Breast epithelium (tissue), 4 donors: ENCODE results near the gene SPON1. TPM values are rescaled to one million over a fixed set of nuclear protein-coding genes. Genes with fewer than 3 reads are reported as not detected.

ENCODE experiments used
- DNase-seq, 2 donors: peaks; one replicate each; pipeline ENCODE4 v3.0.0-alpha.2; 2019; ENCODE audit warnings: low spot score in 2 of 2
- H3K27ac ChIP-seq, 2 donors: fragments of 200-600 bp; sonication (generic) in 1 of 2; one replicate each; pipeline ENCODE4 v1.5.1; 2016 to 2019; ENCODE audit warnings: mild to moderate bottlenecking in 1 of 2
- H3K27me3 ChIP-seq, 2 donors: fragments of 200-600 bp; sonication (generic) in 1 of 2; one replicate each; pipeline versions ENCODE4 v1.5.1 to v1.6.0; 2017 to 2019; ENCODE audit warnings: control low read depth in 1 of 2, mild to moderate bottlenecking in 1 of 2
- H3K36me3 ChIP-seq: fragments of 200-600 bp; one replicate; pipeline ENCODE4 v1.5.1; 2019
- H3K4me1 ChIP-seq, 2 donors: fragments of 200-600 bp; sonication (generic); one replicate each; pipeline ENCODE4 v1.5.1; 2016 to 2019; ENCODE audit warnings: control low read depth in 1 of 2
- H3K4me3 ChIP-seq, 3 donors: fragments of 200-600 bp; sonication (generic); 1 replicate in 2 of 3; 2 replicates in 1 of 3; pipeline ENCODE4 v1.5.1; 2016 to 2019; ENCODE audit warnings: mild to moderate bottlenecking in 3 of 3, moderate library complexity in 2 of 3
- H3K9me3 ChIP-seq, 2 donors: fragments of 200-600 bp; sonication (generic) in 1 of 2; one replicate each; pipeline ENCODE4 v1.5.1; 2016 to 2019; ENCODE audit warnings: control low read depth in 1 of 2
- POLR2A ChIP-seq: fragments of 450-650 bp; IDR thresholded peaks from one replicate; pipeline ENCODE4 v1.6.1; 2016; ENCODE audit warnings: antibody characterized with exemption, mild to moderate bottlenecking, moderate library complexity
- POLR2AphosphoS5 ChIP-seq, 3 donors: sonication (generic); formaldehyde crosslinking; IDR thresholded peaks; one replicate each; pipeline ENCODE4 v1.6.1; 2017; ENCODE audit warnings: antibody characterized with exemption in 3 of 3
- intact Hi-C: fragments of 100-400 bp; cut with DNase I; formaldehyde crosslinking; loops from one replicate; pipeline ENCODE4 v1.15.1; 2023; ENCODE audit warnings: low total_unique reads
- total RNA-seq, 3 donors: library from RNA; depleted of rRNA; stranded (reverse); fragments of >200 nt; gene quantifications; one replicate each; pipeline ENCODE4 v1.1.0, GENCODE V29; 2016
- TF ChIP-seq, protein P1 (sequence below), 3 donors: fragments of 450-650 bp; IDR thresholded peaks; one replicate each; pipeline ENCODE4 v1.5.1; 2016 to 2017; ENCODE audit warnings: antibody characterized with exemption in 3 of 3, mild to moderate bottlenecking in 3 of 3, moderate library complexity in 3 of 3

Gene SPON1
- total RNA-seq, 3 donors from 2014 or later: 30.1 to 133 (median 34.7) TPM

DNA sequence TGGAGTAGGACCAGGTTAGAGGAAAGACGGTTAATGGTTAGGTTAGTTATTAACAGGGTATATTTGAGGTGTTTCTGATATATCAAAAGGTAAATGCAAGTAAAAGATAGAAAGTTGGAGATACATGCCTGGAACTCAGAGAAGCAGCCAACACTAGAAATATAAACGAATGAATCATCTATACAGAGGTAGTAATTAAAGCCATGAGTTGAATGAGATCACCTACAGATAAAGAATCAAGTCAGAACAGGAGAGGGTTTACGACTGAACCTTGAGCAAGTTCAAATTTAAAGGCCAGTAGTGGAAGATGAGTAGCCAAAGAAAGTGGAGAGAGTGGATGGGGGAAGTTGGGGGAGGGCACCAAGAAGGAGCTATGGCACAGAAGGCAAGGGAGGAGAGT lies 73.9 kb downstream of the SPON1 start:
- Histone ChIP-seq H3K27me3 (no peaks in the 10 kb centered on the region), H3K4me3 (no peak overlapping the region), H3K36me3 (no peaks in the 10 kb centered on the region), H3K9me3 (no peaks in the 10 kb centered on the region), H3K27ac (no peak overlapping the region), H3K4me1 (no peaks in the 10 kb centered on the region)
- TF ChIP-seq POLR2A (no peak), POLR2AphosphoS5 (IDR thresholded peaks at IDR 0.05) (no peak)
- TF ChIP-seq, protein P1, sequence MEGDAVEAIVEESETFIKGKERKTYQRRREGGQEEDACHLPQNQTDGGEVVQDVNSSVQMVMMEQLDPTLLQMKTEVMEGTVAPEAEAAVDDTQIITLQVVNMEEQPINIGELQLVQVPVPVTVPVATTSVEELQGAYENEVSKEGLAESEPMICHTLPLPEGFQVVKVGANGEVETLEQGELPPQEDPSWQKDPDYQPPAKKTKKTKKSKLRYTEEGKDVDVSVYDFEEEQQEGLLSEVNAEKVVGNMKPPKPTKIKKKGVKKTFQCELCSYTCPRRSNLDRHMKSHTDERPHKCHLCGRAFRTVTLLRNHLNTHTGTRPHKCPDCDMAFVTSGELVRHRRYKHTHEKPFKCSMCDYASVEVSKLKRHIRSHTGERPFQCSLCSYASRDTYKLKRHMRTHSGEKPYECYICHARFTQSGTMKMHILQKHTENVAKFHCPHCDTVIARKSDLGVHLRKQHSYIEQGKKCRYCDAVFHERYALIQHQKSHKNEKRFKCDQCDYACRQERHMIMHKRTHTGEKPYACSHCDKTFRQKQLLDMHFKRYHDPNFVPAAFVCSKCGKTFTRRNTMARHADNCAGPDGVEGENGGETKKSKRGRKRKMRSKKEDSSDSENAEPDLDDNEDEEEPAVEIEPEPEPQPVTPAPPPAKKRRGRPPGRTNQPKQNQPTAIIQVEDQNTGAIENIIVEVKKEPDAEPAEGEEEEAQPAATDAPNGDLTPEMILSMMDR (IDR thresholded peaks at IDR 0.05): no peak
- no peak for DNase-seq
- intact Hi-C loops: no loop called here

DNA sequence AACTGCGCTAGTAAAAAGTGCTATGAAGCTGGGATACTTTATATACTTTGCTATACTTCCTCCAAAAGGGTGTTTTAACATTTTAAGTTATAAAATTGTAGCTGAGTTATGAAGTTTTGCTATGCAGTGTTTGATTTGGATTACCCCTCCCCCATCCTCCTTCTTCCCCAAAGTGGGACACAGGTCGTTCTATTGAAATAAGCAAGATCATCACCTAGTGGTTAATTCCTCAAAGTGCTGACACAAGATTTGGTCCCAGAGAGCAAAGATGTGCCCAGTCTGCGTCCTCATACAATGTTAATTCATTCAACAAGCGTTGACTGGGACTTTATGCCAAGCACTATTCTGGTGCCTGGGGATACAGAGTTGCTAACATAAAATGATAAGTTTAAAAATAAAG lies 78.5 kb downstream of the SPON1 start:
- no peak for DNase-seq
- TF ChIP-seq, protein P1 (IDR thresholded peaks at IDR 0.05): no peak
- TF ChIP-seq POLR2AphosphoS5 (IDR thresholded peaks at IDR 0.05) (no peak), POLR2A (no peak)
- H3K36me3 ChIP-seq: no peaks in the 10 kb centered on the region
- no peaks in the 10 kb centered on the region for H3K27me3 ChIP-seq
- H3K9me3 ChIP-seq: no peaks in the 10 kb centered on the region
- H3K27ac ChIP-seq: no peak overlapping the region
- no peaks in the 10 kb centered on the region for H3K4me1 ChIP-seq
- H3K4me3 ChIP-seq: no peak overlapping the region
- intact Hi-C loops: no loop called here

DNA sequence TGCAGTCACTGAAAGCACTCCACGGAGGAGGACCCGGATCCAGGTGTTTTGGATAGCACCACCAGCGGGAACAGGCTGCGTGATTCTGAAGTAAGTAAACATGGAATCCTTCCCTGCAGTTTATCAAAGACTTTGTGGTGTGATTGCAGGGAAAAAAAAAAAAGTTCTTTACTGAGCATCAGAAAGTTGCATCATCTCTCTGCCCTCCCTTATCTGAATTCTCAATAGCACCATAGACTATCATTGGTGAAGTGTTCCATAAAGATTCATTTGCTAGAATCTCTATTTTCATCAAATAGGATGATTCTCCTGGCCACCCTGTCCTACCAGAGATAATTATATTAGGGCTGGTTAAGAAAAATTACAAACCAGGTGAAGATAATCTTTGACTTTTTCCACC lies 79.0 kb downstream of the SPON1 start:
- intact Hi-C loops: no loop called here

DNA sequence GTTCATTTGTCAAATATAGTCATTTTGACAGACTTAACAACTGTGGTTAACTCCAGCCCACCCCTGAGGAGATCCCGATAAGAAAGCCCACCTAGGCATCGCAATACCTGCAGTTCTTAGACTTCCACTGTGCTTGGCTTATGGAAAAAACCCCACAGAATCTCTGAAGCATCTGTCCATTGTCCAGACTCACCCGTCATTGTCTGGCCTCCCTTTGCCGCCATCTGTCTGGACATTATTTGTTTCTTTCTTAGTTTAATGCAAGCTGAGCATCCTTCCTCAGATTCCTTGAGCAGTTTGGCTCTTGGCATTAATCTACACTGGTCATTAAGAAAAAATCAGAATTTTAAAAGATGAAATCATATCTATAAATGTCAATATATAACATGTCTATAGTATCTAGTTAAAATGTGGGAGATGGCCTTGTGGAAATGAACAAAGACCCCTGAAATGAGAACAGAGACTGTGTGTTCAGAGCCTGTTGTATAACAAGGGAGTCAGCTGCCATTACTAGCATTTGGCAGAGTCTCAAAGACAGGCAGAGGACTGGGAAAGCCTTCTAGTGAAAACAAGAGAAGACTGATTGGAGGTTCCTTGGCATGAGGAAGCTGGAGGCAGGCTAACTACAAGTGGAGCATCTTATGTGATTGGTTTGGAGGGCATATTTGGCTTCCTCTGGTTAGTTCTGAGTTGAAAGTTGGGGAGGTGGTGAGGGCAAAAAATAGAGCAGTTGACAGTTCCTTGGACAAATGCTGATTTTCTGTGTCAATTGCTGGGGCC lies 80.4 kb downstream of the SPON1 start:
- no peak overlapping the region for H3K4me3 ChIP-seq
- DNase-seq: no peak
- no peaks in the 10 kb centered on the region for H3K27me3 ChIP-seq
- no peak overlapping the region for H3K27ac ChIP-seq
- TF ChIP-seq POLR2A: no peak
- TF ChIP-seq, protein P1 (IDR thresholded peaks at IDR 0.05): no peak
- no peak for TF ChIP-seq POLR2AphosphoS5 (IDR thresholded peaks at IDR 0.05)
- no peaks in the 10 kb centered on the region for H3K4me1 ChIP-seq
- intact Hi-C loops: no loop called here
- H3K36me3 ChIP-seq: no peaks in the 10 kb centered on the region
- no peaks in the 10 kb centered on the region for H3K9me3 ChIP-seq

More for the DNA sequence above, 79.0 kb downstream of the SPON1 start:
- TF ChIP-seq POLR2A (no peak), POLR2AphosphoS5 (IDR thresholded peaks at IDR 0.05) (no peak)
- TF ChIP-seq, protein P1 (IDR thresholded peaks at IDR 0.05): no peak
- Histone ChIP-seq H3K27me3 (no peaks in the 10 kb centered on the region), H3K4me3 (no peak overlapping the region), H3K27ac (no peak overlapping the region), H3K36me3 (no peaks in the 10 kb centered on the region), H3K9me3 (no peaks in the 10 kb centered on the region), H3K4me1 (no peaks in the 10 kb centered on the region)
- DNase-seq: no peak

DNA sequence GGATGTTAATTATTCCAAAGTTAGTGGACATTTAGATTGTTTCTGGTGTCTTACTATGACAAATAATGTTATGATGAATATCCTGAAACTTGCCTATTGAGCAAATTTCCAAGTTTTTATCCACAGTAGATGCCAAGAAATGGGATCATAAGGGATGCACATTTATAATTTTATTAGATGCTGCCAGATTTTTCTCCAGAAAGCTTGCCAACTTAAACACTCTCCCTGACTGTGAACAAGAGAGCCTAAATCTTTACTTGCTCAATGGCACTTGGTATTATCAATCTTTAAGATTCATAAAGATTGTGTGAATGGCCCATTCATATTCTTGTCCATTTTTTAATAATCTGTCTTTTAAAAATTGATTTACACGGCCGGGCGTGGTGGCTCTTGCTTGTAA lies 82.4 kb downstream of the SPON1 start:
- Histone ChIP-seq H3K27me3 (no peaks in the 10 kb centered on the region), H3K36me3 (no peaks in the 10 kb centered on the region), H3K4me3 (no peak overlapping the region), H3K9me3 (no peaks in the 10 kb centered on the region), H3K4me1 (no peaks in the 10 kb centered on the region), H3K27ac (no peak overlapping the region)
- intact Hi-C loops: no loop called here
- no peak for DNase-seq
- TF ChIP-seq, protein P1 (IDR thresholded peaks at IDR 0.05): no peak
- no peak for TF ChIP-seq POLR2A
- TF ChIP-seq POLR2AphosphoS5 (IDR thresholded peaks at IDR 0.05): no peak
